G401.6 (cell line): ENCODE results near the gene PCDH9.
"Not testable (repeated sequence)": the region's sequence is repeated elsewhere in the genome, so short reads cannot be mapped to it uniquely, and the experiment has no call there.

Source experiments
- FAIRE-seq: peaks from 2 replicates; lab custom pipeline; 2012; peaks lifted over from hg19 to GRCh38; lab: Jason Lieb, UNC

The PCDH9 gene

DNA sequence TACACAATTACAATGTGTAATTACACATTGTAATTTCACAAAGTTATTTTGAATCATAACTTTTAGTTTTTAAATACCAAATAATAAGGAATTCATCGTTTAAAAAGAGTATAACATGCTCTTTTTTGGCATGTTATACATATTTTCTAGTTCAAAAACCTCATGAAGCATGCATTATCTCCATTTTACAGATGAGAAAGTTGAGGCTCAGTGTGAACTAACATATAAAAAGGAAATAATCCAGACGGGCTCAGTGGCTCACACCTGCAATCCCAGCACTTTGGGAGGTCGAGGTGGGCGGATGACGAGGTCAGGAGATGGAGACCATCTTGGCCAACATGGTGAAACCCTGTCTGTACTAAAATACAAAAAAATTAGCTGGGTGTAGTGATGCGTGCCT, 107.9 kb downstream of the PCDH9 start:
- no peak for FAIRE-seq

DNA sequence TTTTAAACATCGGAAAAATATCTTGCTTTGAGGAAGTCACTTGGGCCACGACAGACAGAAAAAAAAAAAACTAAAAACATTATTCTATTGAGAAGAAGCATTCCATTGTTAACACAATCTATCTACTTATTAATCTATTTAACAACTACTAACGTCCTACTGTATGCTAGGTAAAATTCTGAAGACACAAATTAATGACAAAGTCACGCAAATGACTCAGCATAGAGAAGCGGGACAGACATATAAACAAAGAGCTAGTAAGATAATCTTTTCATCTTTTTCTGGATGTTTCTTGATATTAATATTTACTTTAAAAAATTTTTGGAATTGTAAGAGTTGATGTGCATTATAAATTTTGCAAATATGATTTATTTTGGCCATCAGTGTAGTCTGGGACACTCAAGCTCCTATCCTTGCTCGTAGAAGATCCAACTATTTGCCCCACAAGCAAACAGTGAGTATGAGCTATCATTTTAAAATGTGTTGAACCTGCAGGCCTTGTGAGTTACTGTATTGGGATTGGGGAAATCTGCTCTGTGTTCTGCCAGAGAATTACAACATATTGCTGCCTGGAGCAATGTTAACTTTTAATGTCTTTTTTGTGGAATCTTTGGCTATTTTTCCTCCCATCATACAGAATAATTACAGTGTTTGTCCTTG, 109.1 kb downstream of the PCDH9 start:
- no peak for FAIRE-seq

DNA sequence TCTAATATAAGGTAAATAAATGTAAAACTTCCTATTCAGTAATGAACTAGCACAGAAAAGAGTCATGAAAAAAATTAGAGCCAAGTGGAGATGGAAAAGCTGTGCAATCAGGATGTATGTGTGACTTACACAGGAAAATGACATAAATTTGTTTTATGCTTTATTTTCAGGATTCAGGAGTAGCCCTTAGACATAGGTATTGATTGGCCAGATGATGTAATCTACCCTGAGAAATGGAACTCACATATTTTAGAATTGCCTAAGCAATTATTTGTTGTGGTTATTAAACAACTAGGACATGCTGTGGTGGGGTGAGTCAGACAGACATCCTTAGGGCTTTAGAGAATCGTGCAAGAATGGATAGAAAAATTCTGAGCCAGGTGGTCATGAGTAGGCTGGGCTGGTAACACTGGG, 110.6 kb downstream of the PCDH9 start:
- FAIRE-seq = no peak

DNA sequence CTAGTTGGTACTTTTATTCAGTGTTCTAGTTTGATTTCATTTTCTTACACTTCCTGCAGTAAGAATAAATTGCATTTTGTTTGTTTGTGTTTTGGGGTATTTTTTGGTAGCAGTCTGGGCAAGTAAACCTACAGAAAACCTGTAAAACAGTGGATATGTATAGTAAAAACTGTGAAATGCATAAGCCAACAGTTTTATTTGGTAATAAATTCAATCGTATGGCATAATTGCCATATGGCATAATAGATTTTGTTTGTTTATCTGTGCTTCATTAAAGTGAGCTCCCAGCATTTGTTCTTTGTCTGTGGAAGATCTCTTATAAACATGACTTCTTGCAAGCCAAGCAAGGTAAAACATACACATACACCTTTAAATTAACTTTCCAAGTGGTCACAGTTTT, 111.9 kb downstream of the PCDH9 start:
- no peak for FAIRE-seq

DNA sequence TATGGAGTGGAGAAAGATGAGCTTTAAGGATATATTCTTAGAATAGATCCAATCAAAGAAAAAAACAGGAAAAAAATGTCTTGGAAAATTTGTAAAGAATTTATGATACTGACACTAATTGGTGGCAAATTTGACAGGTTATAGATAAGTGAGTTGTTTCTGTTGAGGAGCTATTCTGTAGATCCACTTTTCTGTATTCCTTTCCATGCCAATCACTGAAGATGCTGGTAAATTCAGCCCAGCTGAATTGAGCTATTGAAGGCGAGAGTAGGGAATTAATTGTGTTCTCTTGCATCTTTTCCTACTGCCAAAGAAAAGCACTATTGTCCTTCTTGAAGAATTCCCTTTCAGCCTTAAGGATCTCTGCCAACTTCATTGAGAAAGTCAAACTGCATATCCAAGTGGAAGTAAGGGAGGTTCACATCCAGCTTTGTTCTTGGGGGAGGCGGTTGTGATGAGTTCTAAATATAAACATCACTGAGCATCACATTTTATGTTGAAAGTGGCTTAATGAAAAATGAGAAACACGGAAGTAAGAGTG, 113.1 kb downstream of the PCDH9 start:
- no peak for FAIRE-seq

DNA sequence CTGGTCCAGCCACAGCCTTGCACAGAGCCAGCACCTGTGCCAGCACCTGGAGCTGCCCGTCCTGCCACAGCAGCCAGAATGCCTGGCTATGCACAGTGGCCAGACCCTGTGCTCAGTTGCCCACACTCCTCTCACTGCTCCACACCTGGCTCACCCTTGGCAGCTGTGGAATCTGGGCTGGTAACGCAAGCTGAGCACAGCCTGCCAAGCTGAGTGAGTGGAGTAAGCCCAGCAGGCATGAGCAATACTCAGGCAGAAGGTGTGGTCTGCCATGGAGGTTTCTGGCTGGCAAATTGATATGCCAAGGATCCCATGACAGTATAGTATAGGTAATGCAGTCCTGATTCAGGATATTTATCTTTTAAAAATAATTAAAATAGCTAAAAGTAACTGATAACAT, 122.2 kb downstream of the PCDH9 start:
- FAIRE-seq = no peak

DNA sequence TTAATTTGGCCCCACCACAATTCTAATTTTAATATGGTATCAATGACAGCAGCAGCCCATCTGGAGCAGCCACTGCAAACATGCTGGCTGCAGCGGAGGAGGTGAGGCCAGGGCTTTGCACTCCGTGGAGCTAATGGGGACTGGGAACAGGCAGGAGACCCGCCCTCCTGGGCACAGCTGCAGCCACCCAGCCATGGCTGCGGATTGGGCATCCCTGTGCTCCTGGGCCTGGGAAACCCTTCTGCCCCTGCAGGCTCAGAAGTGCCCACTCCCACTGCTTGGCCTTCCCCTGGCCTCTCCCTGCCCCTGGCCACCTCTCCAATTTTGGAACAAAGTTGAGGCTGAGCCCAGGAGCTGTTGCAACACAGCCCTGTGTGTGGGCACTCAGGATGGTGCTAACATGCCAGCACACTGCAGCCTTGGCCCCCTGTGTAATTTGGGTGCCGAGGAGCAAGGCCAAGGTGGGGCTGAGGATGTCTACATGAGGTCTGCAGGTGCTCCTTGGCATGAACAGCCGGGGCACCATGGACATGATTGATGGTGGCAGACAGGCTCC, 123.6 kb downstream of the PCDH9 start:
- no peak for FAIRE-seq

DNA sequence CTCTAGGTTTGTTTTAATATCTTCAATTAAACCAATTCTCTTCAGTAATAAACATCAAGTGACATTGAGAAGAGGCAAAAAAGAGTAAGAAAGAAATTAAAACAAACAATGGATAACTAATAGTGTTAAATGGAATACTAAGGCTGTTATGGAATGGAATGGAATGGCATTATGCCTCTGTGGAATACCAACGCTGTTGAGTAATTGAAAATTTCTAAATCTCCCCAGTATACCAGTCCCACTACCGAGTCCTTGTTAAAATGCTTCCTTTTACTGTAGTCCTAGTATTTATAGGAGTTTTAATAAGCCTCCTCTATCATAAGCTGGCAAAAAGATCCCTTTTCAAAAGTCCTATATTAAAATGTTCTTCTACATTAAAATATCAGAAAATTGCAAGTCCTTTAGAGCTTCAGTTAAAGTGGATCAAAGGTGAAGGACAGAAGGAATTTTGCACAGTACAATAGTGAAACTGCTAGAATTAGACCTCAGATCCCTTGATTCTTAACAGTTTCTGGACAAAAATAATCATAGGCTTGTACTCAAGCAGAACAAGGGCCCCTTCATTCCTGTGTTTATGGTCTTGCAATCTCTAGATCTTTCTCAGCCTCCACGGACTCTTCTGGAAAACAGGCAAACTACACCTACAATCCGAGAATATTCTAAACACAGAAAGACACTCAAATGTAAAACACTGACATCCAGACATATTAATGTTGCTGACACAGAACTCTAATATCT, 128.2 kb downstream of the PCDH9 start:
- no peak for FAIRE-seq

DNA sequence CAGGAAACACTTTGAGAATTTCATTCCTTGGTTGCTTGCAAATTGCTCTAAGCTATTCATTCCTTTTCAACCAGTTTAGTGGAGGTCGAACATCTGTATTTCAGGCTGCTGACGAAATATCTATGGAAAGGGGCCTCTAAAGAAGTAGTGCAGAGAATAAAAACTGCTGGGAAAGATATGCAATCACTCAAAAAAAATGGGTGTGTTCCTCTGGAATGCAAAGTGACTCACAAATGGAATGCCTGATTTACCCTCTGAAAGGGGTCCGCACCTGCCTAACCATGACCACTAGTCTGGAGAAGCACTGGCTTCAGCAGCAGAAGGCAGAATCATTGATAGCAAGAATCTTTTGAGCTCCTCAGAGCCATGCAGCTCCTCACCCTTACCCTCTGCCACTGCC, 129.4 kb downstream of the PCDH9 start:
- FAIRE-seq = no peak

DNA sequence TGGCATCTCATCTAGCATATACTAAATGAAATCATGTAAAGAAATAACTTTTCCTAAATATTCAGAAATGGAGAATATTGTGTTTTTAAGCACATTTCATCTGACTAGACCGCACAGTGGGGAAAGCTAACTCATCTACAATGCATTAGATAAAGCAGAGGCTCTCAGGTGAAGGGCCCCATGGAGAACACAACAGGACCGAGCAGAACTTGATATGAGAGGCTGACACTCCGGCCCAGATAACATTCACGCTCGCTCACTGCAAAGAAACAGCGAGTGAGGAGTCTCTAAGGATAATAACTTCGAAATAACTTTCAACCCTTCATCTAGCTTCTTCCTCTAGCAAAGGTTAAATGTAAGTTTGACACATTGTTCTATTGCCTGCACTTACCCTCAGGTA, 130.6 kb downstream of the PCDH9 start:
- no peak for FAIRE-seq

DNA sequence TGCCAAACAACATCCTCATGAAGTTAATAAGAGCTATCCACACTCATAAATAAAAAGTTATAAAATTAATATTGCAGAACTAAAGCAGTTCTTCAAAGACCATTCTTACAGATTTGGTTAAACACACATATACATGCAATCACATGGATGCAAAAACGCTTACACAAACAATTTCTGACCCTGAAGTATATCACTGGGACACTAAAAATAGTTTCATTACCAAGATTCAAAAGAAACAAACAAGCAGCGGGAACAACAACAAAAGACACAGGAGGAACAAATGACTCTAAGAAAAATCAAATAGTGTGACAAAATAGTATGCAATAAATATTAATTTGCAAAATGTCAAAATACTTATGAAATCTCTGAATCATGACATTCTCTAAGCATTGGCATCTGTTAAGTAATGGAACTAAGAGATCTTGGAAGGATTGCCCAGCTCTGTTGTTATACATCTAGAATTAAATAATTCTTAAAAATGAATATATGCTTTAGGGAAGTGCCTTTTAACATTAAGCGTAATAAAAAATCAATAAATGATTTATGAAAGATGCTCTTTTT, 132.2 kb downstream of the PCDH9 start:
- FAIRE-seq = no peak

DNA sequence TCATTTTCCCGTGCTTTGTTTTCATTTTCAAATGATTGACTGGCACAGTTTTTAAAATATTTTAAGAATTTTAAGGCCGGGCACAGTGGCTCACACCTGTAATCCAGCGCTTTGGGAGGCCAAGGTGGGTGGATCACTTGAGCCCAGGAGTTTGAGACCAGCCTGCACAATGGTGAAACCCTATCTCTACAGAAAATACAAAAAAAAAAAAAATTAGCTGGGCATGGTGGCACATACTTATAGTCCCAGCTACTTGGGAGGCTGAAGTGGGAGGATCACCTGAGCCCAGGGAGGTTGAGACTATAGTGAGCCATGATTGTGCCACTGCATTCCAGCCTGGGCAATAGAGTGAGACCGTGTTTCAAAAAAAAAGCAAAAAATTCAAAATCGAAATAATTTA, 133.2 kb downstream of the PCDH9 start:
- not testable (repeated sequence) for FAIRE-seq

DNA sequence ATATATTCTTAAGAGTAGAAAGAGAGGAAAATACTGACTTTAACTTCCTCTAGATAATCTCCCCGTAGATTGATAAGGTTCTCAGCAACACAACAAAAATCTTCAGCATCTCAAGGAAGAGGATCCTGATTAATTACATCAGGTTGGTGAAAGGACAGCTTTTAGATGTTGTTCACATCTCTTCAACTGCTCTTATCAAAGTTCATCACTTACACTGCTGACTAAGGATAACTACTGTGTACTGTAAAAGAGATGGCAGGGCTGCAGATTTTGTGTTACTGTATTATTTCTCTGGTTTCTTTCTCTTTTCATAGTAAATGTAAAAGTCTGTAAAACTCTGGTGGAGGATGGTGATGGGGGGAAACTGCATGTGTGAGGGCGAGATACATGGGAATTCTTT, 133.7 kb downstream of the PCDH9 start:
- FAIRE-seq = no peak

DNA sequence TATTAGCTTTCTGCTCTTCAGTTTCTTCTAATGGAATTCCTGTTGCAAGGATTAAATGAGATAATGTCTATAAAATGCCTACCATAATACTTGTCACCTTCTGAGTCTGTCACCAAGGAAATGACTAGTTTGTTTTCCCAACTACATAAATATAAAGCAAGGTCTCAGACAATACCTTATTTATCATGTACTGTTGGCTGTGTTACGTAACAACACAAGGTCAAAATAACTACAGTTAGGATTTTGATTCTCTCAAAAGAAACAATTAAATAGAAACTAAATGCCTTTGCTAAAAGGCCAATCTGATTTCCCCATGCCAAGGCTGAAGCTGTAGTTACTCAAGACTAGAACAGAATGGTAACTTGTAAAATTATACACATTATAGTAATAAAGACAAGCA, 134.5 kb downstream of the PCDH9 start:
- no peak for FAIRE-seq

DNA sequence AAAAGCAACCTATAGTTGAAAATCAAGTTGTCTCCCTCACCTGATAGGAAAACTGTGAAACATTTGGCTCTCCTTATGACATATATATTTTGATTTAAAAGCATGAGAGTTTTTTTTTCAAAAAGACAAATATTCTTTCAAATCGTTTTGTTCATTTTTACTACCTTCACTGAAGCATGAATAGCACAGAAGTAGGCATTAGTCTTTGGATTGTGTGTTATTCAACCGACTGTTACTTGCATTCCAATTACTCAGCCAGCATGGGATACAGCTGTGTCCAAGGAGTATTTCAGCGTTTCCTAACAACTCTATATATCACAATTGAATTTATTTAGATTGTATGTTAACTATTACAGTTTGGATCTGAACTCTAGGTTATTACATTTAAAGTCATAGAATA, 135.2 kb downstream of the PCDH9 start:
- FAIRE-seq = no peak

DNA sequence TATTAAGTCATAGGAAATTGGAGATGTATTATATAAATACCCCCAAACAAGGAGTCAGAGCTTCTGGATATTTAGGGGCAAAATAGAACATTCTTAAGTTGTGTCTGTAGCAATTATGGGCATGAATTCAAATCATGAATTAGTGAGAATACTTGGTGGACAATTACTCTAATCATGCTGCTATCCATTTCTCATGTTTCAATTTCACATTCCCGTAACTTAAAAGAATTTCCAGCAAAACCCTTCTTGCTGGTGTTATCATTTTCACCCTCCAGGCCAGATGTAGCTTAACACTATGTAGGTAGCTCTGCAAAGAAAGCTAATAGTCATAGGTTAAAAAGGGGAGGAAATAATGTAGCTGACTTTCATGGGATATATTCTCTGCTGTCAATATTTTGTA, 136.1 kb downstream of the PCDH9 start:
- FAIRE-seq = no peak

DNA sequence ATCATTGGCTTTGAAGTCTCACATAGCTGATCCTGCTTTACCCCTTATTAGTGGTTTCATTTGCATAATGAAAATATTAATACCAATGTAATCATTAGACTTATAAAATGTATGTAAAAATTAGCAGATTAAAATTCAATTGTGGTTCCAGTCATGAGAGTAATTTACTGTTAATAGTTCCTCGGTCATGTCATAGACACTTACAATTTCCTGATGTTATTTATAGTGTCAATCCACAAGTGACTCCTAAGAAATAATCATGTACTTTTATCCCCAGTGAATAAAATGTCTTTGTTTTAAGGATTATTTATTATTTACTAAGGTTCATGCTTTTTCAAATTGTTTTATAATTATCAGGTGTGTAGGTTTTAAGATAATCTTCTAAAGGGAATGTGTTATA, 138.5 kb downstream of the PCDH9 start:
- no peak for FAIRE-seq

DNA sequence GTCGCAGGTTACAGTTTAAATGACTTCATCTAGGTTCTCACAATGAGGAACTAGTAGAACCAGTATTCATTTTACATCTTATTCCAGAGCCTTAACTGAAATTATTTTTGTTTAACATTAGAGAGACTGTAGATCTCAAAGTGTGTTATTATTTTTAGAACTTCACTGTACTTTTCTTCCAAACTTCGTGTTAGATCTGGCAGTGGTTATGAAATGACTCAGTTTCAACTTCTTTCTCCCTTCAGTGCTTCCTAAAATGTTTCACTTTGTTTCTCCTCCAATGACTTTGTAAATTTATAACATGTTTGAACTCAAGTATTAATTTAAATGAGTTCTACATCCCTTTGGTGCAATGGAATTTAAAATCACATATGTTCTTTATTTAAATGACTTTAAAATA, 139.3 kb downstream of the PCDH9 start:
- no peak for FAIRE-seq

DNA sequence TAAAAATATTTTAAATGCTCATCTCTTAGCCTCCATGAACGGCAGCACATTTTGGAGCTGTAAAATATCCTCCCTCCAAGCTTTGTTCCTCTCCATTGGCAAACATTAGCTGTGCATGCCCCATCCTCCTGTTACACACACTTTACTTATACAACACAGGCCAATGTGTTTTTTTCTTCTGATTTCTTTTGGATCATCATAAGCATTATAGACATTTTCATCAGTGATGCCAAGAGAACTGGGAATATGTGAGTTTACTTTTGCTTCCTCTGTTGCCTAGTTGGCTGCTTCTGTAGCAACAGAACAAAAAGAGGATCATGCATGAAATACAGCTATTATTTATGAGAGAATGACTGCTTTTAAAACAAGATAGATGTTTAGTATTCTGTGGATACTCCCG, 142.6 kb downstream of the PCDH9 start:
- FAIRE-seq = no peak

DNA sequence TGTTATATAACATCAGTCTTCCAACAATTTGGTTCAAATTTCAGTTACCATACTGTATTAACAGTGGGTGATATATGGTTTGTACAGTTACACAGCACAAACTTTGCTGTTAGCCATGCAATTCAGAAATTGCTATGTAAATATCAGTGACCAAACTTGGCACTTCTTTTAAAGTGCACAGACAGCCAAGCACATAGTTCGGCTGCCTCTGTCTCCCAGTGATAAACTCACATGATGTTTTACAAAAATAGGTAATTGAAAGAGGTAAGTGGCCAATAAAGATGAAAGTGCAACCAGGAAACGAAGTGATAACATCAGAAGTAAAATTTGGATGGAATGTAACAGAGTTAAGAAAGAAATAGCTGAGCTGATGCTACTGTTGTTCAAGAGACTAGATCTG, 143.9 kb downstream of the PCDH9 start:
- no peak for FAIRE-seq

DNA sequence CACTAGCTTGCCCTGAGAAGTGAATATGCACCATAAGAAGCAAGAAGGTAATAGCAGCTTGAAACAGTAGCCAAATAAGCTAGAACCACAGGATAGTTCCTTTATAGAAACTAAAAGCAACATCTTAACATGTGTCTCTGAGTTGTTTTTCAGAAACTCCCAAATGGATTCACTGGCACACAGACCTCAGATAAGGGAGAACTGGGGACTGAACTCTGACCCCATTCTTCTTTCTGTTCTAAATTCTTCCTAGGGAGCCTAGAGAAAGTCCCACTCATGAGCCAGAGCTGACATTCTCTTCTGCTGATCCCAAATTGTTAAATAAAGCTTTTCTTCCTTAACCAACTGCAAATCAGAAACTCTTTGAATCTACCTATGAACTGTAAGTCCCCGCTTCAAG, 146.1 kb downstream of the PCDH9 start:
- no peak for FAIRE-seq

DNA sequence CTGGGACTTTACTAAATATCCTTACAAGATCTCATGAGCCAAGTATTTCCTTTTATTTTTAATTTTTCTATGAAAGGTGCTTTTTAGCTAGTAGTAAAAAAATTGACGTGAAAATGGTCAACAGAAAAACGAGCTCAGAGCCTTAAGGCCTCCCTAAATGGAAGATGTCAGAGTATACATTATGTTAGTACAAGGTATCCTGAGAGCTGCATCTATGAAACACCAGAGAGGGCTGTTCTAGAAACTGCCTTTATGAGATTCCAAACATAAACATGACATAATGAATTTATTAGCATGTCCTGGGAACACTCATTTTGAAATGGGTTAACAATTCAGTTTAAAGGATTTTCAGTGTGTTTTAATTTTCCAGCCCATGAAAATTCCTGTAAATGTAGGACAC, 146.6 kb downstream of the PCDH9 start:
- FAIRE-seq = no peak

DNA sequence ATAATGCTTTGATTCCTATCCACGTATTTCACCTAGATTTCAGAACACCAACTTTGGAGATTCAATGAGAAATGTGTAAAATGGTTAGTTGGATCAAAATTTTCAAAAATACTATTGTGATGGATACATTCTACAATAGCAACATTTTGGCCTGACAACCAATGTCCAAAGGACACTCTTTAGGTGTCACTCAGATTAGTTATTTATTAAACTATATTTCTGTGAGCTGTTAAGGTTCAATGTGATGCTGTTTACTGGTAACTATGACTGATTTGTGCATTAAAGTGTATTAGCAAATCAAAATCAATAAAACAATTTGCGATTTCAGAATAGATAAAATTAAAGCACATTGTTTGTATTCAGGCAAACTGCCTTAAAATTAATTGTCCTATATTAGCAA, 149.8 kb downstream of the PCDH9 start:
- FAIRE-seq = no peak
